ENCODE data around the gene POR. TPM values are rescaled to one million over a fixed set of nuclear protein-coding genes. Genes with fewer than 3 reads are reported as not detected.
"Not testable (repeated sequence)": the region's sequence is repeated elsewhere in the genome, so short reads cannot be mapped to it uniquely, and the experiment has no call there.

Gene POR
- total and polyA plus RNA-seq, 7 donors, result 20.4 to 98.9 (median 39.3) TPM

GRCh38 chr7:76020031-76020714 is 105.2 kb downstream of the POR start:
- intact Hi-C loops (cut with DNase I), result loop anchor here (1.0 kb wide), 1 partner anchor 154 kb away; no protein-coding TSS in a partner anchor
- Histone ChIP-seq H3K4me1 (peaks cover 0 to 5% (median 0%) of the 10 kb centered on the region in 4 donors), H3K36me3 (peaks cover 0 to 24% (median 8%) of the 10 kb centered on the region in 4 donors), H3K27ac (no peak overlapping the region), H3K4me3 (no peak overlapping the region), H3K27me3 (no peaks in the 10 kb centered on the region), H3K9me3 (no peaks in the 10 kb centered on the region)
- WGBS, 2 donors, result 42 to 45% methylated on average over 6 of the region's 6 CpGs
- TF ChIP-seq, protein P1, sequence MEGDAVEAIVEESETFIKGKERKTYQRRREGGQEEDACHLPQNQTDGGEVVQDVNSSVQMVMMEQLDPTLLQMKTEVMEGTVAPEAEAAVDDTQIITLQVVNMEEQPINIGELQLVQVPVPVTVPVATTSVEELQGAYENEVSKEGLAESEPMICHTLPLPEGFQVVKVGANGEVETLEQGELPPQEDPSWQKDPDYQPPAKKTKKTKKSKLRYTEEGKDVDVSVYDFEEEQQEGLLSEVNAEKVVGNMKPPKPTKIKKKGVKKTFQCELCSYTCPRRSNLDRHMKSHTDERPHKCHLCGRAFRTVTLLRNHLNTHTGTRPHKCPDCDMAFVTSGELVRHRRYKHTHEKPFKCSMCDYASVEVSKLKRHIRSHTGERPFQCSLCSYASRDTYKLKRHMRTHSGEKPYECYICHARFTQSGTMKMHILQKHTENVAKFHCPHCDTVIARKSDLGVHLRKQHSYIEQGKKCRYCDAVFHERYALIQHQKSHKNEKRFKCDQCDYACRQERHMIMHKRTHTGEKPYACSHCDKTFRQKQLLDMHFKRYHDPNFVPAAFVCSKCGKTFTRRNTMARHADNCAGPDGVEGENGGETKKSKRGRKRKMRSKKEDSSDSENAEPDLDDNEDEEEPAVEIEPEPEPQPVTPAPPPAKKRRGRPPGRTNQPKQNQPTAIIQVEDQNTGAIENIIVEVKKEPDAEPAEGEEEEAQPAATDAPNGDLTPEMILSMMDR (IDR thresholded peaks at IDR 0.05), result peak; percentile 81 to 91 (median 89)
- TF ChIP-seq POLR2A (IDR thresholded peaks at IDR 0.05), result no peak
- peak; percentile 82 for DNase-seq

DNA sequence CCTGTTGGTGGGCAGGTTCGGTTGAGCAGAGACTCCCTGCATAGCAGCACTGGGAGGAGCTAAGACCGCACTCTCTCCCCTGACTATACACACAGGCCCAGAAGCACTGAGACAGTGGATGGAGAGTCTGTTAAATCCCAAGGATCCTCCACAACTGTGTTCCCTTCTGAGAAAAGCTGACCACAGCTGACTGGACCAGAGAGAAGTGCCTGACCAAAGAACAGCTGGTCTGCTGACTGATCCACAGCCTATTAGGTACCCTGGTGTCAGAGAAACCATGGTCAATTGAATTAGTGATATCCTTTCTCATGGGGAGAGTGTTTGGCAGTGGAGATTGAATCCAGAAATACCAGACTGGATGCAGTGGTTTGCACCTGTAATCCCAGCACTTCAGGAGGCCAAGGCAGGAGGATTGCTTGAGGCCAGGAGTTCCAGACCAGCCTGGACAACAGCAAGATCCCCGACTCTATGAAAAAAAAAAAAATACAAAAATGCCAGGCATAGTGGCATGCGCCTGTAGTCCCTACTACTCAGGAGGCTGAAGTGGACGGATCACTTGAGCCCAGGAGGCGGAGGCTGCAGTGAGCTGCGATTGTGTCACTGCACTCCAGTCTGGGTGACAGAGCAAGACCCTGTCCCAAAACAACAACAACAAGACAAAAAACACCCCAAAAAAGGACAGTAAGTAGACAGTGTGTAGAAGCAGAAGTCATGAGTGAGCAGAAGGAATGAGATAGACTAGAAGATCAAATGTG is 107.2 kb downstream of the POR start:
- WGBS, 2 donors, result 94 to 96% methylated on average over 7 of the region's 7 CpGs
- H3K4me1 ChIP-seq, result peaks cover 0 to 5% (median 0%) of the 10 kb centered on the region in 4 donors
- intact Hi-C loops (cut with DNase I), result no loop called here
- no peaks in the 10 kb centered on the region for H3K27me3 ChIP-seq
- no peak for DNase-seq
- H3K36me3 ChIP-seq, result peaks cover 0 to 24% (median 8%) of the 10 kb centered on the region in 4 donors
- no peaks in the 10 kb centered on the region for H3K9me3 ChIP-seq
- no peak overlapping the region for H3K27ac ChIP-seq
- no peak overlapping the region for H3K4me3 ChIP-seq
- TF ChIP-seq, protein P1 (IDR thresholded peaks at IDR 0.05), result no peak

- Histone ChIP-seq H3K4me3 (no peak overlapping the region), H3K27me3 (no peaks in the 10 kb centered on the region), H3K27ac (no peak overlapping the region), H3K9me3 (no peaks in the 10 kb centered on the region), H3K4me1 (peaks cover 0 to 5% (median 0%) of the 10 kb centered on the region in 4 donors), H3K36me3 (peaks cover 0 to 24% (median 8%) of the 10 kb centered on the region in 4 donors)
- TF ChIP-seq EP300 (IDR thresholded peaks at IDR 0.05) (no peak), POLR2AphosphoS5 (IDR thresholded peaks at IDR 0.05) (no peak), POLR2A (IDR thresholded peaks at IDR 0.05) (no peak)
- TF ChIP-seq, protein P1 (IDR thresholded peaks at IDR 0.05), result no peak
- intact Hi-C loops (cut with DNase I), result no loop called here
- WGBS, 2 donors, result 49 to 67% methylated on average over 4 of the region's 4 CpGs
- no peak for DNase-seq
Measured at GRCh38 chr7:76023002-76023401, 108.0 kb downstream of the POR start.

GRCh38 chr7:76029682-76030081 is 114.7 kb downstream of the POR start:
- H3K27ac ChIP-seq; intact Hi-C loops (cut with DNase I); H3K9me3 ChIP-seq; H3K4me1 ChIP-seq; DNase-seq; H3K27me3 ChIP-seq; H3K36me3 ChIP-seq; H3K4me3 ChIP-seq: not testable (repeated sequence)
- WGBS, 2 donors, result 84 to 95% methylated on average over 7 of the region's 7 CpGs

DNA sequence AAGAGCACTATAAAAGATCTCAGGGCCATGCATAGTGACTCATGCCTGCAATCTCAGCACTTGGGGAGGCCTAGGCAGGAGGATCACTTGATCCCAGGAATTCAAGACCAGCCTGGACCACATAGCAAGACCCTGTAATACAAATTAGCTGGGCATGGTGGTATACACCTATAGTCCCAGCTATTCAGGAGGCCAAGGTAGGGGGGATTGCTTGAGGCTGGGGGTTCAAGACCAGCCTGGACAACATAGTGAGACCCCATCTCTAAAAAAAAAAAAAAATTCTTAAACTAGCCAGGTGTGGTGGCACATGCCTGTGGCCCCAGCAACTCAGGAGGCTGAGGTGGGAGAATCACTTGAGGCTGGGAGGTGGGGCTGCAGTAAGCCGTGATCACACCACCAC is 117.0 kb downstream of the POR start:
- TF ChIP-seq POLR2AphosphoS5 (IDR thresholded peaks at IDR 0.05) (no peak), EP300 (IDR thresholded peaks at IDR 0.05) (no peak)
- TF ChIP-seq, protein P1 (IDR thresholded peaks at IDR 0.05), result no peak
- WGBS, 2 donors, result 98% methylated on average over 1 of the region's 1 CpG
- Histone ChIP-seq H3K36me3 (no peaks in the 10 kb centered on the region), H3K4me3 (no peak overlapping the region), H3K9me3 (no peaks in the 10 kb centered on the region), H3K4me1 (peaks cover 0 to under 1% (median under 1%) of the 10 kb centered on the region in 4 donors), H3K27me3 (no peaks in the 10 kb centered on the region), H3K27ac (no peak overlapping the region)
- intact Hi-C loops (cut with DNase I), result no loop called here
- DNase-seq, result no peak

Data from sigmoid colon (tissue), 7 donors.